GM12891 (cell line): ENCODE results near the gene GID8.

Experiments
- PAX5 ChIP-seq: IDR thresholded peaks from 2 replicates; pipeline ENCODE4 v1.6.1; 2011; ENCODE audit warnings: low read length, moderate library complexity, mild to moderate bottlenecking; ENCODE audit not compliant: insufficient read depth, severe bottlenecking
- POLR2A ChIP-seq: IDR thresholded peaks from 2 replicates; pipeline ENCODE4 v1.6.1; 2011; ENCODE audit warnings: low read depth, low read length, control low read depth
- POLR2AphosphoS5 ChIP-seq: IDR thresholded peaks from 2 replicates; pipeline ENCODE4 v1.6.1; 2011; ENCODE audit warnings: low read depth, low read length, control low read depth
- POU2F2 ChIP-seq: IDR thresholded peaks from 2 replicates; pipeline ENCODE4 v1.6.1; 2011; ENCODE audit warnings: low read depth, mild to moderate bottlenecking, control low read depth, low read length, moderate library complexity
- SPI1 ChIP-seq: IDR thresholded peaks from 2 replicates; pipeline ENCODE4 v1.6.1; 2011; ENCODE audit warnings: low read depth, low read length, control low read depth
- TAF1 ChIP-seq: IDR thresholded peaks from 2 replicates; pipeline ENCODE4 v1.6.1; 2011; ENCODE audit warnings: low read depth, low read length, control low read depth

DNA sequence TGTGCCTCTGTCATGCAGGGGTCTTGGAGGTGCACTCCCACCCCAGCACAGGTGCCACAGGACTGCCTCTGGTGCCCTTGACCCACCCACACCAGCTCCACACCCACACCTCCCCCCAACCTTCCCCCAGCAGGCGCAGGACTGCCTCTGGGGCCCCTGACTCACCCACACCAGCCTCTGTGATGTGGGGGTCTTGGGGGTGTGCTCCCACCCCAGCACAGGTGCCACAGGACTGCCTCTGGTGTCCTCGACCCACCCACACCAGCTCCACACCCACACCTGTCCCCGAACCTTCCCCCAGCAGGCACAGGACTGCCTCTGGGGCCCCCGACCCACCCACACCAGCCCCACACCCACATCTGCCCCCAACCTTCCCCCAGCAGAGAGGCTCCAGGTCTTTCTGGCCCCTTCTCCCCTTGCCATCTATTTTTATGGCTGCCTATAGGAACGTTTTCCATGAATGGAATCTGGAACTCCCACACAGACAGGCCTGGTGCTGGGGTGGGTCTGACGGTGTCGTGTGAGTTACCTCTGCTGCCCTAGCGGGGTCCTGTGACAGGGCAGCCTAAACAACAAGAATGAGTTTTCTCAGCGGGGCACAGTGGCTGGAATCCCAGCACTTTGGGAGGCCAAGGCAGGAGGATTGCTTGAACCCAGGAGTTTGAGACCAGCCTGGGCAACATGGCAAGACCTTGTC is 38.0 kb downstream of the GID8 start:
- no peak for TF ChIP-seq POLR2A
- no peak for TF ChIP-seq TAF1
- no peak for TF ChIP-seq POLR2AphosphoS5
- TF ChIP-seq PAX5, result no peak
- no peak for TF ChIP-seq SPI1
- no peak for TF ChIP-seq POU2F2
